Hematopoietic multipotent progenitor cell treated with erythropoietin and hydrocortisone succinate and interleukin-3 and kit ligand, for 6 days (in vitro differentiated cells): Measurements from ENCODE around the gene SLC25A38.

Experiments used
- DNase-seq: peaks from one replicate; pipeline ENCODE4 v3.0.0-alpha.2; 2015

The SLC25A38 gene

GRCh38 chr3:39378088-39378487, 5.1 kb upstream of the SLC25A38 start:
- DNase-seq: peak; percentile 86

GRCh38 chr3:39378957-39379777, 4.0 kb upstream of the SLC25A38 start:
- no peak for DNase-seq

- peak; percentile 19 for DNase-seq
Measured at GRCh38 chr3:39379778-39380155, 3.4 kb upstream of the SLC25A38 start.

- no peak for DNase-seq
Measured at GRCh38 chr3:39381432-39381831, 1.7 kb upstream of the SLC25A38 start.

GRCh38 chr3:39383881-39384664, 903 bp downstream of the SLC25A38 start:
- DNase-seq: peak; percentile 99

GRCh38 chr3:39384665-39385000, 1.5 kb downstream of the SLC25A38 start:
- DNase-seq: no peak

GRCh38 chr3:39385456-39386090, 2.4 kb downstream of the SLC25A38 start:
- peak; percentile 54 for DNase-seq

- no peak for DNase-seq
Measured at GRCh38 chr3:39386318-39386717, 3.1 kb downstream of the SLC25A38 start.

- peak; percentile 96 for DNase-seq
Measured at GRCh38 chr3:39387411-39387975, 4.3 kb downstream of the SLC25A38 start.

GRCh38 chr3:39388153-39388552, 5.0 kb downstream of the SLC25A38 start:
- DNase-seq: no peak

GRCh38 chr3:39388741-39389248, 5.6 kb downstream of the SLC25A38 start:
- peak; percentile 95 for DNase-seq

- DNase-seq: no peak
Measured at GRCh38 chr3:39390181-39390580, 7.0 kb downstream of the SLC25A38 start.

GRCh38 chr3:39396690-39397089, 13.5 kb downstream of the SLC25A38 start:
- DNase-seq: no peak

GRCh38 chr3:39398700-39399099, 15.5 kb downstream of the SLC25A38 start:
- peak; percentile 58 for DNase-seq

- DNase-seq: no peak
Measured at GRCh38 chr3:39401983-39402382, 18.8 kb downstream of the SLC25A38 start.

- no peak for DNase-seq
Measured at GRCh38 chr3:39404943-39405686, 21.9 kb downstream of the SLC25A38 start.

- no peak for DNase-seq
Measured at GRCh38 chr3:39405687-39406367, 22.7 kb downstream of the SLC25A38 start.

- DNase-seq: peak; percentile 99
Measured at GRCh38 chr3:39406368-39407258, 23.4 kb downstream of the SLC25A38 start, which contains the start of gene RPSA. TSS of gene RPSA (plus strand) at chr3:39406720. CDS start at chr3:39407654, 934 bp downstream.

- DNase-seq: no peak
Measured at GRCh38 chr3:39407259-39407629, 24.1 kb downstream of the SLC25A38 start.

- no peak for DNase-seq
Measured at GRCh38 chr3:39407773-39408492, 24.8 kb downstream of the SLC25A38 start.
